ENCODE measurements around the gene C19orf33.

The C19orf33 gene

DNA sequence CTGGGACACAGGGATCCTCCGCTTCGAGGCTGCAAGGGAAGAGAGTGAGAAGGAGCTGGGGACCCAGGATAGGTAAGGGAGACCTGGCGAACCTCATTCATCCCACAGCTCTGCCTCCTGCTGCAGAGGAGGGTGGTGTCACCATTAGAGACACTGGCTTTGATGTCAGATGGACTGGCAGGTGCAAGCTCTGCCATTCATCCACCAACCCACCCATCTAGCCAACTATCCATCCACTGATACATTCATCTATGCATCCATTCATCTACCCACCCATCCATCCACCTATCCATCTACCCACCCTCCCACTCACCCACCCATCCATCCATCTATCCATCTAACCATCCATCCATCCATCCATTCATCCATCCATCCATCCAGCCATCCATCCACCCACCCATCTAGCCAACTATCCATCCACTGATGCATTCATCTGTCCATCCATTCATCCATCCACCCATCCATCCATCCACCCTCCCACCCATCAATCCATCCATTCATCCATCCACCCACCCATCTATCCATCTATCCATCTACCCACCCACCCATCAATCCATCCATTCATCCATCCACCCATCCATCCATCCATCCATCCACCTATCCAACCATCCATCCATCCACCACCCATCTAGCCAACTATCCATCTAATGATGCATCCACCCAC is 5.7 kb downstream of the C19orf33 start:
- no peak for DNase-seq

DNA sequence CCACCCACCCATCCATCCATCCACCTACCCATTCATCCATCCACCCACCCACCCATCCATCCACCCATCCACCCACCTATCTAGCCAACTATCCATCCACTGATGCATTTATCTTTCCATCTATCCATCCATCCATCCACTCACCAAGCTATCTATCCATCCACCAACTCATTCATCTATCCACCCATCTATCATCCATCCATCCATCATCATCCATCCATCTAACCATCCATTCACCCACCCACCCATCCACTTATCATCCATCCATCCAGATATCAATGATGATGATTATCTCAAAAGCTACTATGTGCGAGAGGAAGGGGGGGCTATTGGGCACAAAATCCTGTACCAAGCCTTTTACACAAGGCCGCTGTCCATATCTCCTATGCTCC is 6.2 kb downstream of the C19orf33 start:
- DNase-seq = no peak

DNA sequence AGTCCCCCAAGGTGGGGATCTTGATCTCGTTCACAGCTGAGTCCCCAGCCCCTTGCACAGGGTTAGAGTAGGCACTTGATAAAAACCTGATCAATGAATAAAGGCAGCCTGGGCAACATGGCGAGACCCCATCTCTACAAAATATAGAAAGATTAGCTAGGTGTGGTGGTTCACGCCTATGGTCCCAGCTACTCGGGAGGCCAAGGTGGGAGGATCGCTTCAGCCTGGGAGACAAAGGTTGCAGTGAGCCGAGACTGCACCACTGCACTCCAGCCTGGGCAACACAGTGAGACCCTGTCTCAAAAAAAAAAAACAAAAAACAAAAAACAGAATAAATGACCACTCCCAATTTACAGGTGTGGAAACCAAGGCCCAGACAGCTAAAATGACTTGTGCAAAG is 6.9 kb downstream of the C19orf33 start:
- no peak for DNase-seq

DNA sequence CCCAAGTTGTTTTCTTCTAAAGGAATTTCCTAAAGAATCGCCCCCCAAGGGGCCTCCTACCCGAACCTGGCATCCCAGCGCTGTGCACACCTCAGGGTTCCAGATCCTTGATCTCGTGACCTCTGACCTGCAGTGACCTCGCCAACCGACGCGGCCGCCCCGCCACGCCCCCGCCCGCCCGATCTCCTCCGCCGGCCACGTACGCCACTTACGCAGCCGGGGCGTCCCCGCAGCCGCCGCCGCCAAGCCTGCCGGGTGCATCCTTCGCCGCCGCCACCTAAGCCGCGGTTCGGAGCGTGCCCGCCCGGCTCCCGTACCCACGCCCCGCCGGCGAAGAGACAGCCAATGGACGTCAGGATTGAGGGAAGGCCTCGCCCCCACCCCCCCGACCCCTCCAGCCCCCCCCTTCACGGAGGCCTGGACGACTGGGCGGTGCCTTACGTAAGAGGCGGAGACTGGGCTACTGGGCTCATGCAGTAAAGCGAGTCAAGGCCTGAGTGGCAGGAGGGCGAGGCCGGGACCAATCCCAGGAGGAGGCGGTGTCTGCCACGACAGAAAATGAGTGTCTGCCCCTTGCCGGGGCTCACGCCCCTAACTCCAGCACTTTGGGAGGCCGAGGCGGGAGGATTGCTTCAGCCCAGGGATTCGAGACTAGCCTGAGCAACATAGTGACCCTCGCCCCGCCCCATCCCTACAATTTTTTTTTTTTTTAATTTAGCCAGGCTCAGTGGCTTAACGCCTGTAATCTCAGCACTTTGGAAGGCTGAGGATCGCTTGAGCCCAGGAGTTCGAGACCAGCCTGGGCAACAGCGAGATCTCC is 11.8 kb downstream of the C19orf33 start, which contains the start of gene YIF1B:
YIF1B (minus strand) TSS at position 291 of the 820 bp plus-strand sequence; CDS start at position 261, 30 bp downstream.
- DNase-seq = peak; percentile 98

DNA sequence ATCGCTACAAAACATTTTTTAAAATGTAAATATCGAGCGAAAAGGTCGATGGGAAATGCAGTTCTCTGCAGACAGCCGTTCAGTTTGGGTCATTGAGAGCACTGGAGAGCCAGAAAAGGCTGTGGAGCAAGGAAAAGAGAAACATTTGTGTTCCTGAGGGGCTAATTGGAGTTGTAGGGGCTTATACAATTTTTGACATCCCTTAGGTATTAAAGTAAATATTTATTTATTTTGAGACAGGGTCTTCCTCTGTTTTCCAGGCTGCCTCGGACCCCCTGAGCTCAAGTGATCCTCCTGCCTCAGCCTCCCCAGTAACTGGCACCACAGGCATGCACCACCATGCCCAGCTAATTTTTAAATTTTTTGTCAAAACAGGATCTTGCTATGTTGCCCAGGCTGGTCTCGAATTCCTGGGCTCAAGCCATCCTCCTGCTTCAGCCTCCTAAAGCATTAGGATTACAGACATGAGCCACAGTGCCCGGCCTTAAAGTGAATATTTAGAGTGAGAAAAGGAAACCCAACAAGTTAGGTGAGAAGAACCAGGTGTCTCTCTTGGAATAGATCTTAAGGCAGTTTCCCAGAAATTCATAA is 12.5 kb downstream of the C19orf33 start:
- no peak for DNase-seq

DNA sequence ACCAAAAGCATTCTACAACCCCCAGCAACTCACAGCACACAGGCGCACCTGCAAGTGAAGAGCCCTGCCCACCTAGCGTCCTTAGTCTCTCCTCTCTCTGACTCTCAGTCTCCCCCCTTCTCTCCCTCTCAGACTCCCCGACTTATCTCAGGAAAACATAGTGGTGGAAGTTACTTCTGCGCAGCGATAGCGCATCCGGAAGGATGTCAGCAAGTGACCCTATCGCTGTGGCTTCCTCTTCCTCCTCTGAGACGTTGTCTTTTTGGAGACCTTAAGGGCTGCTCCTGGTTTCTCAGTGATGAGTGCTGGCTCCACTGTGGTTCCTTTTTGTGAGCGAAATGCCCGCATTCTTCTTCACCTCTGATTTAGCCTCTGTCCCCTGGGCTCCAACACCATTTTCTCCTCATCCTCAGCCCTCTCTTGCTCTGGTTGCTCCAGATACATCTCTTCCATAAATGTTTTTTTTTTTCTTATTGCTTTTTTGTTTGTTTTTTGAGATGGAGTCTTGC is 13.1 kb downstream of the C19orf33 start:
- no peak for DNase-seq

DNA sequence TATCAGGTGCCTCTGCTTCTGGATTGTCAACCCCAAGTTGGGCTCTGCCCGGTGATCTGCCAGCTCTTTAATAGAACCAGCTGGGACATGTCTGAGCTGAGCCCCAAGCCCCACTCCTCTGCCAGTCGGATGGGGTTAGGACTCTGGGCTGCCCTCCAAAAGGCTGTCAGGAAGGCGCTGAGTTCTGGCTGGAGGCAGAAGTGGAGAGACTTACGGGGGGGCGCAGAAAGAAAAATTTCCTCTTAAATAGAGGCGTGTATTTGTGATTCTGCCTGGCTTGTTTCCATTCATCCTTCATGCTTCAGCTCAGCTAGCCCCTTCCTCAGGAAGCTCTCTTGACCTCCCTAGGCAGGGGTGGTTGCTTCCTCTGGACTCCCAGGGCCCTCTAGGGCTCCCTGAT is 14.6 kb downstream of the C19orf33 start:
- no peak for DNase-seq

DNA sequence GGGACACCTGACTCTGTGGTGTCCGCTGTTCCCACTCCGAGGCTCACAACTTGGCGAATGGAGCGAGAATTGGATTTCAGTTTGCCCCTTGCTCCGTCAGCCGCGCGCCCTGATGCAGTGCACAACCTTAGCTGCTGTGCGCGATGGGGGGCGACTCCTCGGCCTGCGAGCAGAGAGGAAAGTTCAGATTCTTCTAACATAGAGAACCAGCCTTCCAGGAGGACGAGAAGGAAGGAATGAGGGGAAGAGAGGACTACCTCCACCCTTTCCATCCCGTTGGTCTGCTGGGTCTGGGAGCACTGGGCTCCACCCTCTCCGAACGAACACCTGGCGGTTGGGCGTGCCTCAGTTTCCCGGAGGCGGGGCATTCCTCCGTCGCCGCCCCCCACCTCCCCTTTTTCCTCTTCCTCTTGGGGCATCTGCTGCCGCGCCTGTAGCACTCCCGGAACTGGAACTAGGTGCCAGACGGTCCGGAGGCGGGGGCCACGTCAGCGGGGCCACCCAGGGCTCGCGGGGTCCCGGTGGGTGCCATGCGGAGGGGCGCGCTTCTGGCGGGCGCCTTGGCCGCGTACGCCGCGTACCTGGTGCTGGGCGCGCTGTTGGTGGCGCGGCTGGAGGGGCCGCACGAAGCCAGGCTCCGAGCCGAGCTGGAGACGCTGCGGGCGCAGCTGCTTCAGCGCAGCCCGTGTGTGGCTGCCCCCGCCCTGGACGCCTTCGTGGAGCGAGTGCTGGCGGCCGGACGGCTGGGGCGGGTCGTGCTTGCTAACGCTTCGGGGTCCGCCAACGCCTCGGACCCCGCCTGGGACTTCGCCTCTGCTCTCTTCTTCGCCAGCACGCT is 15.6 kb downstream of the C19orf33 start, which contains the start of gene KCNK6:
KCNK6 (plus strand) TSS at position 425 of the 838 bp plus-strand sequence; CDS start at position 531, 106 bp downstream.
- DNase-seq = peak; percentile 56

DNA sequence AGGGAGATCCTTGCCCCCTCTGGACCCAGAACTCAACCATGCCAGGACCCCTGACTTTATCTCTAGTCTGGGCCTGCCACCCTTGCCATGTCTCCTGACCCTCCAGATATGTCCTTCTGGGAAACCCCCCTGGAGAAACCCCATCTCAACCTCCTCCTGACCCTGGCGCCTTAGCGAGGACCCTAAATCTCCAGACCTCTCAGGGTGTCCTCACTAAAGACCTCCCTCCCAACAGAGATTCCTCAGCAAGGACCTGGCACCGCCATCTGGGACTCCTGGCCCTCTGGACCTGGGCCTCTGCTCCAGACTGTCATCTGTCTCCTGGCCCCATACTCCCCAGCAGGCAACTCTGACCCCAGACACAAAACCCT is 16.9 kb downstream of the C19orf33 start:
- DNase-seq = no peak

DNA sequence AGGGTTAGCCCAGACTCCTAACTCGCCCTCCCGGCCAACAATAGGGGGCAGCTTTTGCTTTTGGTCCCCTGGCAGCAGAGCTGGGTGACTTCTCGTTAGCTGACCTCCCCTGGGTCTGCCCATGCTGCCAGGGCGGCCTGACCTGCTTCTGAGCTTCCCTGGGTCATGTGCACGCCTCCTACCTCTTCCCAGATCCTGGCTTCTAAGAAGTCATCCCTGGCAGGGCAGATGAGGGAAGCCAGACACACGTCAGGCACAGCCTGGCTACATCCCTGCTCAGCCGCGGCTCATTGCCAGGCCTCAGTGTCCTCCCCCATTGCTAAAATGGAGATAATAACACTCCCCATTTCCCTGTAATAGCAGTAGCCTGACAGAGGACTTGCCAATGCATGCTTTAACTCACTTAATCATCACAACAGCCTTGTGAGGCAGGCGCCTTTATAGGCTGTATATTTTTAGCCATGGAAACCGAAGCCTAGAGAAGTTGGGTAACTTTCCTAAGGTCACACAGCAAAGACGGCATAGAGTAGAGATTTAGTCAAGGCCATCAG is 17.7 kb downstream of the C19orf33 start:
- no peak for DNase-seq

DNA sequence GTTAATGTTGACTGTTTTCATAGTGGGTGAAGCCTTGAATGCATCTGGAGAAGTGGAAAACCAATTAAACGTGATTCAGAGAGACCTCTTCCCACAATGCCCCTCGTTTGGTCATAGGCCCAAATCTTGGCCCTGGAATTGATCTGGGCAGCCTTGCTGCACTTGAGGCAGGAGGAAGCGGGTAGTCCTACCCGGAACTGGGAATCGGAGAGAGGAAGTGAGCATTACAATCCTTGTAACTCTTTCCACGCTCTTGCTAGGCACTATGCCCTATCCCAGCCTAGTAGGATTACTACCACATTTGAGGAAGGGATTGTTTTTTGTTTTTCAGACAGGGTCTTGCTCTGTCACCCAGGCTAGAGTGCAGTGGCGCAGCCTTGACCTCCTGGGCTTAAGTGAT is 19.2 kb downstream of the C19orf33 start:
- no peak for DNase-seq

DNA sequence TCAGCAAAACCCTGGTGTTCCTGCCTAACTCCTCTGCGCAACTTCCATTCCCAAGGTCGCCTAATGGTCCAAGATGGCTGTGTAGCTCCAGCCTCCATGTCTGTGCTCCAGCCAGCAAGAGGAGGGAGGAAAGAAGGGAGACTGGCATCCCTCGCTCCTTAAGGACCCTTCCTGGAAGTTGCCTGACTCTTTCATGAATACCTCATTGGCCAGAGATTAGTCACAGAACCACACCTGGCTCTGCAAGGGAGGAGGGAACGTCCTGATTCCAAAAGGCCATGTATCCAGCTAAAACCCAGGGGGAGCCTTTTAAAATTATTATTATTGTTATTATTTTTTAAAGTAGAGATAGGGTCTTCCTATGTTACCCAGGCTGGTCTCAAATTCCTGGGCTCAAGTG is 20.4 kb downstream of the C19orf33 start:
- no peak for DNase-seq

DNA sequence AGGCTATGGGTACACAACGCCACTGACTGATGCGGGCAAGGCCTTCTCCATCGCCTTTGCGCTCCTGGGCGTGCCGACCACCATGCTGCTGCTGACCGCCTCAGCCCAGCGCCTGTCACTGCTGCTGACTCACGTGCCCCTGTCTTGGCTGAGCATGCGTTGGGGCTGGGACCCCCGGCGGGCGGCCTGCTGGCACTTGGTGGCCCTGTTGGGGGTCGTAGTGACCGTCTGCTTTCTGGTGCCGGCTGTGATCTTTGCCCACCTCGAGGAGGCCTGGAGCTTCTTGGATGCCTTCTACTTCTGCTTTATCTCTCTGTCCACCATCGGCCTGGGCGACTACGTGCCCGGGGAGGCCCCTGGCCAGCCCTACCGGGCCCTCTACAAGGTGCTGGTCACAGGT is 22.5 kb downstream of the C19orf33 start:
- no peak for DNase-seq

DNA sequence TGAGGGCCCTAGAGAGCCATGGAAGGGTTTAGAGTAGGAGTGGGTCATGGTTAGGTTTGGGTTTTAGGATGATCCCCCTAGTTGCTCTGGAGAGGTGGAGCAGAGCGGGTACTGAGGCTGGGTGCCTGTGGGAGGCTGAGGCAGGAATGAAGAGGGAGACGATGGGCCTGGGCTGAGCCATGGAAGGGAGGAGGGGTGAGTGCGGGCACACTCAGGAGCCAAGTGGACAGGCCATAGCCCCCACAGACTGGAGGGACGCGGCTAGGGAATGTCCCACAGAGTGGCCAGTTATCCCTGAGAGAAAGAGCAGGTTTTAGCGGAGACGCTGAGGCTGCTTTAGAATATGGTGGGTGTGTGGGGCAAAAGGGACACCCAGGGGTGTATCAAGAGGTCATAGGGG is 25.6 kb downstream of the C19orf33 start:
- no peak for DNase-seq

DNA sequence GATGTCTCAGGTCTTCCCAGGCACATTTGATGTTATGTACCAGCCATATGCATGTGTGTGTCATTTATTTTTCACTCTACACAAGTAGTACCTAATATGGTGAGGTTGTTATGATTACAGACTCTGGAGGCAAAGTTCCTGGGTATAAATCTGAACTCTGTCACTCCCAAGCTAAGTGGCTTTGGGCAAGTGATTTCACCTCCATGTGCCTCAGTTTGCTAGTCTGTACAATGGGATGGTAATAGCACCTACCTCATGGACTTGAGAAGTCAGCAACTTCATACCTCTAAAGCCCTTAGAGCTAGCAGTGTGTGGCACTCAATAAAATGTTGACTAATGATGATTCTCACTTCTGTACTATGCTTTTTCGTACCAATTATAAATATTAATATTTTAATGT is 27.7 kb downstream of the C19orf33 start:
- no peak for DNase-seq

DNA sequence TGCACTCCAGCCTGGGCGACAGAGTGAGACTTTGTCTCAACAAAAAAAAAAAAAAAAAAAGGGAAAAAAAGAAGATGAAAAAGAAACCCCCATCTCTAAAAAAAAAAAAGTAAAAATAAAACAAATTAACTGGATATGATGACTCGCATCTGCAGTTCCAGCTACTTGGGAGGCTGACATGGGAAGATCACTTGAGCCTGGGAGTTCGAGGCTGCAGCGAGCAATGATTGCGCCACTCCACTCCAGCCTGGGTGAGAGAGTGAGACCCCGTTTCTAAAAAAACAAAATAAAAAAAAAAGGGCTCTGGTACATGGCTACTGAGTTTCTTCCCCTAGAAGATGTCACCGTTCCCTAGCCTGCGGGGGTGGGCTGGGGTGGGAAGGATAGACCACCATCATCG is 29.2 kb downstream of the C19orf33 start:
- no peak for DNase-seq

DNA sequence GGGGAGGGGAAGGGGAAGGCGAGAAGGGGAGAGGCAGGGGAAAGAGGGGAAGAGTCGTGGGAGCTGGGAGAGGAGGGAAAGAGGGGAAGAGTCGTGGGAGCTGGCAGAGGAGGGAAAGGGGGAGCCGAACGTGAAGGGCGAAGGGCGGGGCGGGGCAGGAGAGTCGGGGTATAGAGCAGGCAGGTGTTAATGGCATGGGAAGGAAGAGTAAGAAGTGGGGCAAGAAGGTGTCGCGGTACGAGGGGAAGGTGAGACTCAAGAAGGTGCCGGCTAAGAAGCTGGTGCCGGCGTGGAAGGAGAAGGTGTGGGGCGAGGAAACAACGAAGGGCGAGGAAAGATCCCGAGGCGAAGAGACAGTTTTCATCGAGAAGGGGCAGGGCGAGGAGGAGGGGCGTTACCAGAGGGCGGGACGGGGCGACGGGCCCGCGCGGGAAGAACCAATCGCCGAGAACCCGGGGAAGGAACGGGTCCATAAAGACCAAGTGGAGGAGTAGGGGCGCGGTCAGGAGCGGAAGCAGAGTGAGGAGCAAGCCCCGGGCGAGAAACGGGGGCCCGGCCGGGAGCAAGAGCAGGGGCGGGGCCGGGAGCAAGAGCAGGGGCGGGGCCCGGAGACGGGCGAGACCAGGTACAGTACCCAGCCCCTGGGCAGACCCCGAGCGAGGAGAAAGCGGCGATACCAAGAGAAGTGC is 32.0 kb downstream of the C19orf33 start:
- peak; percentile 96 for DNase-seq

DNA sequence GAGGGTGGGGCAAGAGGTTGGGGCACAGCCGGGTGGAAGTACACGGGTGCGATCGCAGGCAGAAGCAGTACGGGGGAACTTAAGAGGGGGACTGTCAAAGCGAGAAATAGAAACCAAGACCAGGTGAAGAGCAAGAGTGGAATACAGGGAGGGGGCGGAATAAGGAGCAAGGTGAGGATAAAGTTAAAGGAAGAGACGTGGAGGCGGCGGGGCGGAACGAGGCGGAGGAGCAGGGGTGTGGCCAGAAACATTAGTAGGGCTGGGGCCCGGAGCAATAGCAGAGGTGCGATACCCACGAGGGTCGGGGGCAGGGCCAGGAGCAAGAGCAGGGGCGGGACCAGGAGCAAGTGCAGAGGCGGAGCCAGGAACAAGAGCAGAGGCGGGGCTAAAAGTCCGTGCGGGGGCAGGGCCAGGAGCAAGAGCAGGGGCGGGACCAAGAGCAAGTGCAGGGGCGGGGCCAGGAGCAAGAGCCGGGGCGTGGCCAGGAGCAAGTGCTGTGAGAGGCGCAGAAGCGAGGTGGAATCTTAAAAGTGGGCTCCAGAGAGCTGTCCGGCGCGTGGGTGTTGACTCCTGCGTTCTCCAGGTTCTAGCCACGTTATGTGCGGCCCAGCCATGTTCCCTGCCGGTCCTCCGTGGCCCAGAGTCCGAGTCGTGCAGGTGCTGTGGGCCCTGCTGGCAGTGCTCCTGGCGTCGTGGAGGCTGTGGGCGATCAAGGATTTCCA is 32.7 kb downstream of the C19orf33 start:
- peak; percentile 98 for DNase-seq

DNA sequence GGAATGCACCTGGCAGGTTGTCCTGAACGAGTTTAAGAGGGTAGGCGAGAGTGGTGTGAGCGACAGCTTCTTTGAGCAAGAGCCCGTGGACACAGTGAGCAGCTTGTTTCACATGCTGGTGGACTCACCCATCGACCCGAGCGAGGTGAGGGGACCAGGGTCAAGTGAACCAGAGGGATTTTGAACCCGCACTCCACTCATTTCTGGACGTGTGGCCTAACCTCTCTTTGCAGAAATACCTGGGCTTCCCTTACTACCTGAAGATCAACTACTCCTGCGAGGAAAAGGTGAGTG is 33.3 kb downstream of the C19orf33 start:
- no peak for DNase-seq

DNA sequence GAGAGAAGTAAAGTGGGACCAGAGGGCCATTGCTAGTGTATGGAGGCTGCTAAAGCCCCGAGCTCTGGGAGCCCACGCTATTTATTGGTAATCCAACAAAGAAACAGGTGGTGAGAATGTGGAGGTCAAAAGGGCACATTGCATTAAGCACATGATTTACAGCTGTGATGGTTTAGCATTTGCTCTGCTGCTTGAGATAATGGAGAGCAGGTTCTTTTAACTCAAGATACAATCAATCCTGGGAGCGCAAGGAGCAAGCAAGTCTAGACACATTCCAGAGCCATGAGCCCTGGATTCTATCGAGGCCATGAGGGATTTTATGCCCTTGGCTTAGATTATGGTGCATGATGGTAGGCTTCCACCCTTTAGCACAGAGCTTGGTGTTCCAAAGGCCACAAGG is 35.0 kb downstream of the C19orf33 start:
- peak; percentile 60 for DNase-seq

DNA sequence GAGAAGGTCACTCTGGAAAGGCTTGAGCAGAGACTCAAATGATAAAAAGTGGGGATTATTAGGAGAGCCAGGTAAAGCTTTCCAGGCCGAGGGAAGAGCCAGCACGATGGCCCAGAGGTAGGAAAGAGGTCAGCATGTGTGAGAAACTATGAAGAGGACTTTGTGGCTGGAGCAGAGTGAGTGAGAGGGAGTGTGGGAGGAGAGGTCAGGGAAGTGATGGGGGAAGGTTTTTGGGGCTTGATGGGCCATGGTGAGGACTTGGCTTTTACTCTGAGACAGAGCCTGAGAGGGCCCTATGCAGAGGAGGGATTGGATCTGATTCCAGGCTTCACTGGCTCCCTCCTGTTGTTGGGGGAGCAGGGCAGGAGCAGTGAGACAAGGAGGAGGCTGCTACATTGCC is 36.9 kb downstream of the C19orf33 start:
- DNase-seq = no peak

All from NCI-H2171 treated with DMSO at 0.1 percent for 48 hours (cell line).